ENCODE results near the gene C8A. TPM values are rescaled to one million over a fixed set of nuclear protein-coding genes. Genes with fewer than 3 reads are reported as not detected.
A peak's percentile ranks its signal among the peaks of the same experiment; 100 is the strongest.

The C8A gene
- total and polyA plus RNA-seq, 2 of the 13 experiments (the other 11 are each of a cell fraction or from before 2014, with no cell fraction given) = 10.5 to 15.0 TPM

DNA sequence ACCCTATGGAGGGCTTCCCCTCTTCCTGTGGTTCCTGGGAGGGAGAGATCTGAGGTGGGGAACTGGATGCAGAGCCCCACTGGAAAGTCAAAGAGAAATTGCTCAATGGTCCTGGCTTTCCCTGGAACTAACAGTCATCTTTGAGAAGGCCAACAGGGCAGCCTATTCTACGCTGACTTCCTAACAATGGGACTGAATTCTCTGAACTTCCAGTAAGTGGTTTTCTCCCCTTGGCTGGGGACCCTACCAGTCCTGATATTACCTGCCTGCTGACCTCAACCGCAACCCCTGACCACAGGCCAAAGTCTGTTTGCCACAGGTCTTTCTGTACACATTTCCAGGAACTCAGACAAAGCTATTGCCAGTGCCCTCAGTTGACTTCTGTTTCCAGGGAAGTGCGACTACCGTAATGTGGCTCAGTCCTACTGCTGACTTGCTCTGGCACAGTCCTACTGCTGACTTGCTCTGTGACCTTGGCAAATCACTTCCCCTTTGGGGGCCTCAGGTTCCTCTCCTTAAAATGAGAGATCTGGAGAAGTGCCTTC, 55.9 kb downstream of the C8A start (continued):
- TF ChIP-seq, protein P1, sequence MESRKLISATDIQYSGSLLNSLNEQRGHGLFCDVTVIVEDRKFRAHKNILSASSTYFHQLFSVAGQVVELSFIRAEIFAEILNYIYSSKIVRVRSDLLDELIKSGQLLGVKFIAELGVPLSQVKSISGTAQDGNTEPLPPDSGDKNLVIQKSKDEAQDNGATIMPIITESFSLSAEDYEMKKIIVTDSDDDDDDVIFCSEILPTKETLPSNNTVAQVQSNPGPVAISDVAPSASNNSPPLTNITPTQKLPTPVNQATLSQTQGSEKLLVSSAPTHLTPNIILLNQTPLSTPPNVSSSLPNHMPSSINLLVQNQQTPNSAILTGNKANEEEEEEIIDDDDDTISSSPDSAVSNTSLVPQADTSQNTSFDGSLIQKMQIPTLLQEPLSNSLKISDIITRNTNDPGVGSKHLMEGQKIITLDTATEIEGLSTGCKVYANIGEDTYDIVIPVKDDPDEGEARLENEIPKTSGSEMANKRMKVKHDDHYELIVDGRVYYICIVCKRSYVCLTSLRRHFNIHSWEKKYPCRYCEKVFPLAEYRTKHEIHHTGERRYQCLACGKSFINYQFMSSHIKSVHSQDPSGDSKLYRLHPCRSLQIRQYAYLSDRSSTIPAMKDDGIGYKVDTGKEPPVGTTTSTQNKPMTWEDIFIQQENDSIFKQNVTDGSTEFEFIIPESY (CRISPR knock-in tag; IDR thresholded peaks at IDR 0.05) = peak; percentile 75
- TF ChIP-seq, protein P2, sequence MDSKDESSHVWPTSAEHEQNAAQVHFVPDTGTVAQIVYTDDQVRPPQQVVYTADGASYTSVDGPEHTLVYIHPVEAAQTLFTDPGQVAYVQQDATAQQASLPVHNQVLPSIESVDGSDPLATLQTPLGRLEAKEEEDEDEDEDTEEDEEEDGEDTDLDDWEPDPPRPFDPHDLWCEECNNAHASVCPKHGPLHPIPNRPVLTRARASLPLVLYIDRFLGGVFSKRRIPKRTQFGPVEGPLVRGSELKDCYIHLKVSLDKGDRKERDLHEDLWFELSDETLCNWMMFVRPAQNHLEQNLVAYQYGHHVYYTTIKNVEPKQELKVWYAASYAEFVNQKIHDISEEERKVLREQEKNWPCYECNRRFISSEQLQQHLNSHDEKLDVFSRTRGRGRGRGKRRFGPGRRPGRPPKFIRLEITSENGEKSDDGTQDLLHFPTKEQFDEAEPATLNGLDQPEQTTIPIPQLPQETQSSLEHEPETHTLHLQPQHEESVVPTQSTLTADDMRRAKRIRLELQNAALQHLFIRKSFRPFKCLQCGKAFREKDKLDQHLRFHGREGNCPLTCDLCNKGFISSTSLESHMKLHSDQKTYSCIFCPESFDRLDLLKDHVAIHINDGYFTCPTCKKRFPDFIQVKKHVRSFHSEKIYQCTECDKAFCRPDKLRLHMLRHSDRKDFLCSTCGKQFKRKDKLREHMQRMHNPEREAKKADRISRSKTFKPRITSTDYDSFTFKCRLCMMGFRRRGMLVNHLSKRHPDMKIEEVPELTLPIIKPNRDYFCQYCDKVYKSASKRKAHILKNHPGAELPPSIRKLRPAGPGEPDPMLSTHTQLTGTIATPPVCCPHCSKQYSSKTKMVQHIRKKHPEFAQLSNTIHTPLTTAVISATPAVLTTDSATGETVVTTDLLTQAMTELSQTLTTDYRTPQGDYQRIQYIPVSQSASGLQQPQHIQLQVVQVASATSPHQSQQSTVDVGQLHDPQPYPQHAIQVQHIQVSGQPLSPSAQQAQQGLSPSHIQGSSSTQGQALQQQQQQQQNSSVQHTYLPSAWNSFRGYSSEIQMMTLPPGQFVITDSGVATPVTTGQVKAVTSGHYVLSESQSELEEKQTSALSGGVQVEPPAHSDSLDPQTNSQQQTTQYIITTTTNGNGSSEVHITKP (CRISPR knock-in tag; IDR thresholded peaks at IDR 0.05; ENCODE audit: low read depth) = peak; percentile 85
- TF ChIP-seq, protein P3, sequence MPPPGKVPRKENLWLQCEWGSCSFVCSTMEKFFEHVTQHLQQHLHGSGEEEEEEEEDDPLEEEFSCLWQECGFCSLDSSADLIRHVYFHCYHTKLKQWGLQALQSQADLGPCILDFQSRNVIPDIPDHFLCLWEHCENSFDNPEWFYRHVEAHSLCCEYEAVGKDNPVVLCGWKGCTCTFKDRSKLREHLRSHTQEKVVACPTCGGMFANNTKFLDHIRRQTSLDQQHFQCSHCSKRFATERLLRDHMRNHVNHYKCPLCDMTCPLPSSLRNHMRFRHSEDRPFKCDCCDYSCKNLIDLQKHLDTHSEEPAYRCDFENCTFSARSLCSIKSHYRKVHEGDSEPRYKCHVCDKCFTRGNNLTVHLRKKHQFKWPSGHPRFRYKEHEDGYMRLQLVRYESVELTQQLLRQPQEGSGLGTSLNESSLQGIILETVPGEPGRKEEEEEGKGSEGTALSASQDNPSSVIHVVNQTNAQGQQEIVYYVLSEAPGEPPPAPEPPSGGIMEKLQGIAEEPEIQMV (CRISPR knock-in tag; IDR thresholded peaks at IDR 0.05; ENCODE audit: low read depth) = peak; percentile 20; the same call in 1 of the 2 replicates
- TF ChIP-seq ZNF674 (CRISPR knock-in tag; IDR thresholded peaks at IDR 0.05; ENCODE audit: low read depth) (no peak), ZNF264 (CRISPR knock-in tag; IDR thresholded peaks at IDR 0.05) (peak; percentile 98), CBX5 (CRISPR knock-in tag; IDR thresholded peaks at IDR 0.05; ENCODE audit: borderline replicate concordance) (peak; percentile 94; the same call in 1 of the 2 replicates), ZC3H13 (CRISPR knock-in tag; IDR thresholded peaks at IDR 0.05) (no peak), ZIK1 (CRISPR knock-in tag; IDR thresholded peaks at IDR 0.05; ENCODE audit: borderline replicate concordance, low read depth) (0 out of 2 replicates have a peak, but pooled peaks have one; percentile 40), POLR2G (IDR thresholded peaks at IDR 0.05; ENCODE audit: low read depth, low read length) (peak; percentile 73), YEATS2 (CRISPR knock-in tag; IDR thresholded peaks at IDR 0.05; ENCODE audit: borderline replicate concordance) (peak; percentile 41; the same call in 1 of the 2 replicates), SMARCC2 (IDR thresholded peaks at IDR 0.05) (no peak), ASH2L (IDR thresholded peaks at IDR 0.05; ENCODE audit: insufficient read length, low read depth, low read length) (peak; percentile 69), NCOA1 (CRISPR knock-in tag; IDR thresholded peaks at IDR 0.05) (peak; percentile 96), TMF1 (CRISPR knock-in tag; IDR thresholded peaks at IDR 0.05; ENCODE audit: low read depth) (no peak), FOXA3 (CRISPR knock-in tag; IDR thresholded peaks at IDR 0.05) (peak; percentile 94), RARG (CRISPR knock-in tag; IDR thresholded peaks at IDR 0.05; ENCODE audit: low read depth) (no peak), JARID2 (CRISPR knock-in tag; IDR thresholded peaks at IDR 0.05; ENCODE audit: insufficient replicate concordance) (no peak), PPARG (CRISPR knock-in tag; conservative IDR thresholded peaks at IDR 0.05) (peak; percentile 77; the same call in 1 of the 2 replicates)
- TF ChIP-seq, protein P4, sequence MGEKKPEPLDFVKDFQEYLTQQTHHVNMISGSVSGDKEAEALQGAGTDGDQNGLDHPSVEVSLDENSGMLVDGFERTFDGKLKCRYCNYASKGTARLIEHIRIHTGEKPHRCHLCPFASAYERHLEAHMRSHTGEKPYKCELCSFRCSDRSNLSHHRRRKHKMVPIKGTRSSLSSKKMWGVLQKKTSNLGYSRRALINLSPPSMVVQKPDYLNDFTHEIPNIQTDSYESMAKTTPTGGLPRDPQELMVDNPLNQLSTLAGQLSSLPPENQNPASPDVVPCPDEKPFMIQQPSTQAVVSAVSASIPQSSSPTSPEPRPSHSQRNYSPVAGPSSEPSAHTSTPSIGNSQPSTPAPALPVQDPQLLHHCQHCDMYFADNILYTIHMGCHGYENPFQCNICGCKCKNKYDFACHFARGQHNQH (CRISPR knock-in tag; IDR thresholded peaks at IDR 0.05) = peak; percentile 95; the same call in 1 of the 2 replicates

Measured in HepG2 (cell line).